HepG2 (cell line): ENCODE data around the gene CDH22. TPM values are rescaled to one million over a fixed set of nuclear protein-coding genes. Genes with fewer than 3 reads are reported as not detected.

ENCODE experiments used
- ATAC-seq: fragments of 200-7000 bp; cut with Tn5 transposase; 3 replicates; pipeline ENCODE4 v1.9.1; 2020; ENCODE audit warnings: mild to moderate bottlenecking, moderate library complexity
- BruUV-seq: library from RNA; stranded (reverse); fragments of 400-500 nt; replicated peaks from 2 replicates; lab custom pipeline; 2021; lab: Mats Ljungman, UMichigan
- CTCF ChIA-PET: fragments of 300-600 bp; formaldehyde crosslinking; extraction: SDS; loops from one replicate; lab custom pipeline; 2021; ENCODE audit warnings: low total read pairs, inconsistent platforms, low intra/inter-chr PET ratio; lab: Yijun Ruan, JAX
- POLR2A ChIA-PET: fragments of 350-600 bp; sonication (Branson Sonifier 250); formaldehyde crosslinking; loops from one replicate; lab custom pipeline; 2020; ENCODE audit warnings: antibody characterized with exemption, inconsistent platforms; lab: Yijun Ruan, JAX
- DNase-seq: peaks from one replicate; pipeline ENCODE4 v3.0.0-alpha.2; 2015; ENCODE audit warnings: low spot score
- FAIRE-seq: peaks from 3 replicates; lab custom pipeline; 2011; peaks lifted over from hg19 to GRCh38; lab: Jason Lieb, UNC
- H2AFZ ChIP-seq: one replicate; pipeline ENCODE4 v1.6.1; 2011; ENCODE audit warnings: low read length, inconsistent platforms
- H3K27ac ChIP-seq: fragments of 300-600 bp; 3 replicates; pipeline ENCODE4 v1.8.0; 2011; ENCODE audit warnings: mixed run types, mild to moderate bottlenecking, mixed read lengths, low read length, inconsistent platforms; ENCODE audit not compliant: insufficient read depth; ENCODE audit errors: extremely low read length
- H3K27me3 ChIP-seq, 2 experiments: fragments of 200-600 bp in 1 of 2; 2 replicates in 1 of 2; 3 replicates in 1 of 2; pipeline versions ENCODE4 v1.6.0 to v1.8.0; 2011; ENCODE audit warnings: low read length in 2 of 2, mild to moderate bottlenecking in 2 of 2, moderate library complexity in 2 of 2, inconsistent platforms in 1 of 2; ENCODE audit not compliant: insufficient read depth in 2 of 2, control insufficient read depth in 1 of 2
- H3K36me3 ChIP-seq, 2 experiments: fragments of 200-600 bp in 1 of 2; replicated peaks in 1 of 2; 2 replicates in 1 of 2; 3 replicates in 1 of 2; pipeline versions ENCODE4 v1.5.1 to v1.8.0; 2011; ENCODE audit warnings: low read length in 2 of 2, inconsistent platforms in 1 of 2; ENCODE audit not compliant: insufficient read depth in 2 of 2, control insufficient read depth in 1 of 2
- H3K4me1 ChIP-seq: 2 replicates; pipeline ENCODE4 v1.5.1; 2012; ENCODE audit warnings: low read length, inconsistent platforms; ENCODE audit not compliant: insufficient read depth
- H3K4me2 ChIP-seq: 2 replicates; pipeline ENCODE4 v1.6.0; 2011; ENCODE audit warnings: low read depth, low read length, inconsistent platforms
- H3K4me3 ChIP-seq, 3 experiments: fragments of 200-600 bp in 1 of 3; sonication (generic), shearing (Covaris generic) in 1 of 3; replicated peaks in 1 of 3; 2 replicates each; pipeline ENCODE4 v1.5.1; 2011 to 2016; ENCODE audit warnings: low read length in 3 of 3, inconsistent platforms in 2 of 3, low read depth in 2 of 3, mild to moderate bottlenecking in 2 of 3, control low read depth in 1 of 3, mixed read lengths in 1 of 3; ENCODE audit not compliant: insufficient read depth in 1 of 3
- H3K79me2 ChIP-seq: one replicate; pipeline ENCODE4 v1.6.1; 2011; ENCODE audit warnings: low read length, inconsistent platforms; ENCODE audit not compliant: insufficient read depth
- H3K9ac ChIP-seq: 2 replicates; pipeline ENCODE4 v1.6.0; 2011; ENCODE audit warnings: mild to moderate bottlenecking, low read depth, low read length, inconsistent platforms; ENCODE audit not compliant: insufficient read depth
- H3K9me3 ChIP-seq: 2 replicates; pipeline ENCODE4 v1.5.1; 2012; ENCODE audit warnings: mild to moderate bottlenecking, low read length
- H4K20me1 ChIP-seq: 2 replicates; pipeline ENCODE4 v1.6.0; 2011; ENCODE audit warnings: inconsistent platforms, mild to moderate bottlenecking, low read length, moderate library complexity; ENCODE audit not compliant: insufficient read depth
- ATF4 ChIP-seq, 2 experiments: fragments of 450-650 bp in 1 of 2; sonication (generic) in 1 of 2; formaldehyde crosslinking; IDR thresholded peaks; 2 replicates each; pipeline versions ENCODE4 v1.5.0 to v1.8.0; 2020 to 2022; ENCODE audit warnings: mild to moderate bottlenecking in 1 of 2, missing genetic modification reagents in 1 of 2
- CHD4 ChIP-seq: fragments of 200-600 bp; sonication (generic); IDR thresholded peaks from 2 replicates; pipeline ENCODE4 v1.7.0; 2017; ENCODE audit warnings: mild to moderate bottlenecking, low read length, borderline replicate concordance
- DDIT3 ChIP-seq: sonication (generic); formaldehyde crosslinking; IDR thresholded peaks from 2 replicates; pipeline ENCODE4 v1.4.0; 2020; ENCODE audit warnings: mild to moderate bottlenecking, missing genetic modification reagents
- DNMT1 ChIP-seq: sonication (generic); formaldehyde crosslinking; IDR thresholded peaks from 2 replicates; pipeline ENCODE4 v1.5.1; 2020; ENCODE audit warnings: mild to moderate bottlenecking, missing genetic modification reagents
- DRAP1 ChIP-seq: IDR thresholded peaks from 2 replicates; pipeline ENCODE4 v1.6.1; 2016; ENCODE audit warnings: missing genetic modification reagents, missing compliant biosample characterization
- GRHL1 ChIP-seq: sonication (generic); formaldehyde crosslinking; conservative IDR thresholded peaks from 2 replicates; pipeline ENCODE4 v1.8.0; 2022; ENCODE audit warnings: missing genetic modification reagents
- HOXA7 ChIP-seq: sonication (generic); formaldehyde crosslinking; IDR thresholded peaks from 2 replicates; pipeline ENCODE4 v1.8.1; 2022; ENCODE audit warnings: mild to moderate bottlenecking, missing genetic modification reagents, moderate library complexity
- KDM5B ChIP-seq: sonication (generic); formaldehyde crosslinking; IDR thresholded peaks from 2 replicates; pipeline ENCODE4 v1.4.0; 2020; ENCODE audit warnings: missing genetic modification reagents, mild to moderate bottlenecking, borderline replicate concordance
- LCORL ChIP-seq, 2 experiments: fragments of 450-650 bp in 1 of 2; sonication (generic) in 1 of 2; formaldehyde crosslinking in 1 of 2; IDR thresholded peaks; 2 replicates each; pipeline versions ENCODE4 v1.5.0 to v1.6.1; 2017 to 2020; ENCODE audit warnings: antibody characterized with exemption in 1 of 2, missing genetic modification reagents in 1 of 2
- MIER3 ChIP-seq: IDR thresholded peaks from 2 replicates; pipeline ENCODE4 v1.6.1; 2016; ENCODE audit warnings: missing compliant biosample characterization, borderline replicate concordance
- THAP11 ChIP-seq: IDR thresholded peaks from 2 replicates; pipeline ENCODE4 v1.6.1; 2016; ENCODE audit warnings: missing biosample characterization, missing genetic modification reagents
- ZNF234 ChIP-seq: sonication (generic); formaldehyde crosslinking; conservative IDR thresholded peaks from 2 replicates; pipeline ENCODE4 v1.5.1; 2020; ENCODE audit warnings: mild to moderate bottlenecking, missing genetic modification reagents
- ZNF431 ChIP-seq: sonication (generic); formaldehyde crosslinking; IDR thresholded peaks from 2 replicates; pipeline ENCODE4 v1.9.0; 2022; ENCODE audit warnings: missing genetic modification reagents, low read depth, mild to moderate bottlenecking, borderline replicate concordance
- ZNF503 ChIP-seq: sonication (generic); formaldehyde crosslinking; IDR thresholded peaks from 2 replicates; pipeline ENCODE4 v1.4.0; 2020; ENCODE audit warnings: missing genetic modification reagents
- ZNF850 ChIP-seq: sonication (generic); formaldehyde crosslinking; conservative IDR thresholded peaks from 2 replicates; pipeline ENCODE4 v1.9.0; 2021; ENCODE audit warnings: mild to moderate bottlenecking, missing genetic modification reagents
- ZZZ3 ChIP-seq: sonication (generic); formaldehyde crosslinking; IDR thresholded peaks from 2 replicates; pipeline ENCODE4 v1.4.0; 2020; ENCODE audit warnings: missing genetic modification reagents, mild to moderate bottlenecking, borderline replicate concordance
- WGBS: methylation state at CpG from one replicate; pipeline ENCODE4 v1.1.6; 2017; ENCODE audit warnings: low lambda C conversion rate; 5-methylcytosine and 5-hydroxymethylcytosine counted together
- in situ Hi-C: cut with HindIII; loops from 2 replicates; pipeline ENCODE4 v1.10.0; 2017; ENCODE audit warnings: low pct_unique_long_range_greater_than_20kb; ENCODE audit not compliant: extremely low pct_ligation_motif_present
- intact Hi-C: fragments of 100-400 bp; cut with micrococcal nuclease; formaldehyde crosslinking; loops from one replicate; pipeline ENCODE4 v1.10.0; 2022; ENCODE audit not compliant: unreplicated experiment
- polyA plus RNA-seq, 8 experiments: library from polyadenylated mRNA; depleted of rRNA in 3 of 8; stranded (reverse) in 7 of 8; unstranded in 1 of 8; fragments of >200 nt; fragmentation: Illumina TruSeq in 4 of 8; extraction: Trizol in 4 of 8; gene quantifications; 2 replicates each; pipeline versions ENCODE4 v1.2.1 to v1.2.3, GENCODE V29; 2011 to 2016; ENCODE audit warnings: low read depth in 4 of 8, missing spikeins in 1 of 8, mixed read lengths in 1 of 8; ENCODE audit not compliant: insufficient read depth in 1 of 8
- total RNA-seq, 5 experiments: library from RNA; depleted of rRNA; stranded (reverse); fragments of >200 nt; fragmentation: Illumina TruSeq; extraction: Trizol; gene quantifications; 2 replicates each; pipeline ENCODE4 v1.2.3, GENCODE V29; 2016; ENCODE audit warnings: low read depth in 1 of 5

Gene CDH22
- total and polyA plus RNA-seq, 2 of the 13 experiments (the other 11 are each of a cell fraction or from before 2014, with no cell fraction given): not detected

- no peak for TF ChIP-seq GRHL1 (CRISPR knock-in tag)
- TF ChIP-seq ZNF431: no peak
- no peak for TF ChIP-seq HOXA7 (CRISPR knock-in tag)
- TF ChIP-seq DRAP1 (CRISPR knock-in tag): no peak
- no peak for TF ChIP-seq ZNF234
- no peak for TF ChIP-seq ATF4 (CRISPR knock-in tag; IDR thresholded peaks at IDR 0.05)
- no peak for TF ChIP-seq KDM5B
- no peak for TF ChIP-seq MIER3 (CRISPR knock-in tag)
- TF ChIP-seq LCORL (IDR thresholded peaks at IDR 0.05): no peak
- TF ChIP-seq LCORL (CRISPR knock-in tag; IDR thresholded peaks at IDR 0.05): no peak
Measured at GRCh38 chr20:46204594-46205186, 103.6 kb downstream of the CDH22 start (continued).

- no peaks in the 10 kb centered on the region for H3K4me1 ChIP-seq
- H3K4me2 ChIP-seq: no peak overlapping the region
- FAIRE-seq (no peak), ATAC-seq (no peak), DNase-seq (no peak)
- no peaks in the 10 kb centered on the region for H3K9me3 ChIP-seq
- no TSS peak for BruUV-seq
- no peaks in the 10 kb centered on the region for H3K36me3 ChIP-seq
- H3K27ac ChIP-seq: no peak overlapping the region
- in situ Hi-C loops: no loop called here
- intact Hi-C loops: no loop called here
- WGBS: 16% methylated on average over 3 of the region's 3 CpGs
- POLR2A ChIA-PET: no interaction called here
- CTCF ChIA-PET: no interaction called here
- peaks cover 14 to 86% of the 10 kb centered on the region in 2 experiments; a peak in 4 of 5 replicates for H3K27me3 ChIP-seq
- no peak overlapping the region for H3K4me3 ChIP-seq
- H3K79me2 ChIP-seq: no peaks in the 10 kb centered on the region
- H2AFZ ChIP-seq: no peak overlapping the region
- no peak overlapping the region for H3K9ac ChIP-seq
- no peaks in the 10 kb centered on the region; the same call in 1 of the 2 replicates for H4K20me1 ChIP-seq
- TF ChIP-seq THAP11 (CRISPR knock-in tag) (no peak), DDIT3 (no peak), ZNF503 (no peak), ZZZ3 (CRISPR knock-in tag) (no peak), ZNF850 (no peak), CHD4 (no peak), DNMT1 (CRISPR knock-in tag) (no peak)
Measured at GRCh38 chr20:46203510-46203837, 104.8 kb downstream of the CDH22 start.
